Right hindlimb (tissue), 1 donor: ENCODE data around the gene PRDM16.
A peak's percentile ranks its signal among the peaks of the same experiment; 100 is the strongest.
"Not testable (repeated sequence)": the region's sequence is repeated elsewhere in the genome, so short reads cannot be mapped to it uniquely, and the experiment has no call there.

ENCODE experiments used
- DNase-seq: peaks from one replicate; pipeline ENCODE4 v3.0.0-alpha.2; 2018

Gene PRDM16

GRCh38 chr1:3272321-3273045, 203.5 kb downstream of the PRDM16 start:
- DNase-seq = no peak

- DNase-seq = no peak
These were observed 204.4 kb downstream of the PRDM16 start for GRCh38 chr1:3273447-3273846.

GRCh38 chr1:3274972-3275371, 206.0 kb downstream of the PRDM16 start:
- DNase-seq = no peak

GRCh38 chr1:3275471-3276340, 206.7 kb downstream of the PRDM16 start:
- DNase-seq = no peak

- no peak for DNase-seq
These were observed 207.4 kb downstream of the PRDM16 start for GRCh38 chr1:3276341-3276800.

GRCh38 chr1:3277011-3277471, 208.0 kb downstream of the PRDM16 start:
- DNase-seq = no peak

- no peak for DNase-seq
These were observed 208.6 kb downstream of the PRDM16 start for GRCh38 chr1:3277623-3278022.

- DNase-seq = no peak
These were observed 209.6 kb downstream of the PRDM16 start for GRCh38 chr1:3278416-3279181.

GRCh38 chr1:3279182-3279470, 210.1 kb downstream of the PRDM16 start:
- DNase-seq = no peak

- DNase-seq = no peak
These were observed 212.7 kb downstream of the PRDM16 start for GRCh38 chr1:3281735-3282134.

GRCh38 chr1:3282186-3282585, 213.2 kb downstream of the PRDM16 start:
- no peak for DNase-seq

- DNase-seq = no peak
These were observed 213.8 kb downstream of the PRDM16 start for GRCh38 chr1:3282656-3283430.

- peak; percentile 56 for DNase-seq
These were observed 214.8 kb downstream of the PRDM16 start for GRCh38 chr1:3283849-3284248.

GRCh38 chr1:3284691-3285090, 215.7 kb downstream of the PRDM16 start:
- DNase-seq = no peak

- DNase-seq = no peak
These were observed 216.2 kb downstream of the PRDM16 start for GRCh38 chr1:3285106-3285740.

GRCh38 chr1:3287095-3287494, 218.1 kb downstream of the PRDM16 start:
- DNase-seq = not testable (repeated sequence)

GRCh38 chr1:3287656-3288160, 218.7 kb downstream of the PRDM16 start:
- DNase-seq = no peak

GRCh38 chr1:3289502-3289901, 220.5 kb downstream of the PRDM16 start:
- DNase-seq = no peak

GRCh38 chr1:3290438-3290837, 221.4 kb downstream of the PRDM16 start:
- no peak for DNase-seq

GRCh38 chr1:3290915-3291314, 221.9 kb downstream of the PRDM16 start:
- no peak for DNase-seq

- no peak for DNase-seq
These were observed 223.2 kb downstream of the PRDM16 start for GRCh38 chr1:3292051-3292722.
